GM19351 (cell line): Measurements from ENCODE around the gene MRPL27.
"Not testable (repeated sequence)": the region's sequence is repeated elsewhere in the genome, so short reads cannot be mapped to it uniquely, and the experiment has no call there.

Experiments used
- ATAC-seq: cut with Tn5 transposase; IDR thresholded peaks from one replicate; pipeline ENCODE4 v1.9.1; 2021; ENCODE audit warnings: mild to moderate bottlenecking, moderate library complexity; ENCODE audit not compliant: unreplicated experiment

The MRPL27 gene

GRCh38 chr17:50372758-50373556 lies at the start of gene MRPL27, which contains the start of gene EME1:
Gene MRPL27, minus strand, starts transcription at chr17:50373184. Its CDS starts 14 bp downstream, at chr17:50373170.
Gene EME1, plus strand, starts transcription at chr17:50373229. Its CDS starts 1,980 bp downstream, at chr17:50375209.
- ATAC-seq, result peak; percentile 91

- no peak for ATAC-seq
Observed at GRCh38 chr17:50422738-50423137, 49.8 kb upstream of the MRPL27 start.

- no peak for ATAC-seq
Observed at GRCh38 chr17:50421308-50422051, 48.5 kb upstream of the MRPL27 start.

GRCh38 chr17:50420419-50421112 lies 47.6 kb upstream of the MRPL27 start:
- no peak for ATAC-seq

- not testable (repeated sequence) for ATAC-seq
Observed at GRCh38 chr17:50419577-50419976, 46.6 kb upstream of the MRPL27 start.

- ATAC-seq, result no peak
Observed at GRCh38 chr17:50414808-50415207, 41.8 kb upstream of the MRPL27 start.

- no peak for ATAC-seq
Observed at GRCh38 chr17:50412188-50412732, 39.3 kb upstream of the MRPL27 start.

- ATAC-seq, result no peak
Observed at GRCh38 chr17:50407921-50408320, 34.9 kb upstream of the MRPL27 start.

- ATAC-seq, result no peak
Observed at GRCh38 chr17:50406578-50406977, 33.6 kb upstream of the MRPL27 start.

- ATAC-seq, result not testable (repeated sequence)
Observed at GRCh38 chr17:50405351-50405750, 32.4 kb upstream of the MRPL27 start.

- not testable (repeated sequence) for ATAC-seq
Observed at GRCh38 chr17:50399591-50399990, 26.6 kb upstream of the MRPL27 start.

- ATAC-seq, result not testable (repeated sequence)
Observed at GRCh38 chr17:50398672-50399071, 25.7 kb upstream of the MRPL27 start.

- ATAC-seq, result no peak
Observed at GRCh38 chr17:50397919-50398285, 24.9 kb upstream of the MRPL27 start.

- ATAC-seq, result peak; percentile 96
Observed at GRCh38 chr17:50397111-50397918, 24.3 kb upstream of the MRPL27 start, which contains the start of gene LRRC59. Gene LRRC59, minus strand, starts transcription at chr17:50397523. Its CDS starts 206 bp downstream, at chr17:50397317.

- ATAC-seq, result no peak
Observed at GRCh38 chr17:50396261-50397110, 23.5 kb upstream of the MRPL27 start.

GRCh38 chr17:50394711-50395110 lies 21.7 kb upstream of the MRPL27 start:
- no peak for ATAC-seq

- no peak for ATAC-seq
Observed at GRCh38 chr17:50393700-50394099, 20.7 kb upstream of the MRPL27 start.

- no peak for ATAC-seq
Observed at GRCh38 chr17:50392621-50393020, 19.6 kb upstream of the MRPL27 start.

GRCh38 chr17:50389534-50389933 lies 16.6 kb upstream of the MRPL27 start:
- ATAC-seq, result no peak
